NCI-H226 (cell line): ENCODE data around the gene ERVH48-1.
"Not testable (repeated sequence)": the region's sequence is repeated elsewhere in the genome, so short reads cannot be mapped to it uniquely, and the experiment has no call there.

Source experiments
- DNase-seq: peaks from one replicate; pipeline ENCODE4 v3.0.0-alpha.2; 2015

Gene ERVH48-1

GRCh38 chr21:42925114-42925926, at the start of gene ERVH48-1:
Gene ERVH48-1 (minus strand): TSS chr21:42925630. CDS start chr21:42919006, 6,624 bp downstream.
- DNase-seq = no peak

- DNase-seq = peak; percentile 96
Observed at GRCh38 chr21:42973991-42974831, 48.8 kb upstream of the ERVH48-1 start, which contains the start of gene PKNOX1. Gene PKNOX1 (plus strand): TSS chr21:42974562. CDS start chr21:43004382, 29,820 bp downstream.

DNA sequence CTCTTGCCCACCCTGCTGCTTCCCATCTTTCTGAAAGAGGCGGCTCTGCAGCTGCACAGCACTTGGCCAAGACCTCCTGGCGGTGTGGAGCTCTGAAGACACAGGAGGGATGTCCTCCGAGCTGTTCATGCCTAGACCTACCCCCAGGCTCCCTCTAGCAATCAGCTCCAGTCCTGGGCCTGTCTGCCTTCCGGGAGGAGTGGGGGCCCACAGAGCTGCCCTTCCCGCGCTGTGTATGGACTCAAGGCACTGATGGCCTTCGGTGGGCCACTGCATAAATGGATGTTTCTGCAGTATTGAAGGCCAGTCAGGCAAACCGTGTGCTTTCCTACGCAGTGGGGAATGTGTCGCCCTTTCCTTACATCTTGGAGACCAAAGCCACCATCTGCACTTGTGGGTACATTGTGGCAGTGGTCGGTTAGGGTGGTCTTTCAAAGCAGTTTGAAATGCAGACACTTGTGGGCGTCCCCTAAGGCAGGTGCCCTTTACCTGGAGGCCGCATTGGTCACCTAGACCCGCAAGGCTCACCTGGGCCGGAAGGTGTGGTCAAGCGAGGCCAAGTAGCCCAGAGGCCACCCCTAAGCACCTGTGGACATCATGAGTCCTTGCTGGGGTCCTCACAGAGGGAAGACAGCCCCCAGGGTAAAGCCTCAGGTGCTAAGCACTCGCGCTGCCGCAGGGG, 48.0 kb upstream of the ERVH48-1 start:
- DNase-seq = no peak

- no peak for DNase-seq
Observed at GRCh38 chr21:42971897-42972275, 46.5 kb upstream of the ERVH48-1 start.

GRCh38 chr21:42970946-42971653, 45.7 kb upstream of the ERVH48-1 start:
- DNase-seq = no peak

DNA sequence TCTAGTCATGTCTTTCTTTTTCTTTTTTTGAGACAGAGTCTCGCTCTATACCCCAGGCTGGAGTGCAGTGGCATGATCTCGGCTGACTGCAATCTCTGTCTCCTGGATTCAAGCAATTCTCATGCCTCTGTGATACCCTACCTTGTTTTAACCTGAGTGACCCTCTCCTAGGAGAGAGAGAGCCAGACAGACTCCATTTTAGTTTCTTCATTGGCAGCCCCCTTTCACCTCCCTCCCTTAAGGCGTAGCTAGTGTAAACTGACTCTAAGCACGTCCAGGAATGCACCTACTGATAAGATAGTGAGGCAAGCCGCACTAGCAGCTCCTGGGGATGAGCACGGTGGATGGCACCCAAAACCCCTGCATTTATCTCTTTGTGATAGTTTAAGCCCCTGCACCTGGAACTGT, 43.8 kb upstream of the ERVH48-1 start:
- peak; percentile 59 for DNase-seq

- DNase-seq = not testable (repeated sequence)
Observed at GRCh38 chr21:42967616-42968015, 42.2 kb upstream of the ERVH48-1 start.

DNA sequence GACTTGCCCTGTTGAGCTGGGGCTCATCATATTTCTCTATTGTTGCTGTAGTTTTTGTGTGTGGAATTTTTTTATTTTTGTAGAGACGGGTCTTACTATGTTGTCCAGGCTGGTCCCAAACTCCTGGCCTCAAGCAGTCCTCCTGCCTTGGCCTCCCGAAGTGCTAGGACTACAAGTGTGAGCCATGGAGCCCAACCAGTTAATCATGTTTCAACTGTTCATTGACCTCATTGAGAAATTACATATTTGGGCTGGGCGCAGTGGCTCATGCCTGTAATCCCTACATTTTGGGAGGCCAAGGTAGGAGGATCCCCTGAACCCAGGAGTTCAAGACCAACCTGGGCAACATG, 39.8 kb upstream of the ERVH48-1 start:
- DNase-seq = no peak

GRCh38 chr21:42964546-42965210, 39.2 kb upstream of the ERVH48-1 start:
- DNase-seq = no peak

GRCh38 chr21:42964086-42964485, 38.7 kb upstream of the ERVH48-1 start:
- DNase-seq = no peak

DNA sequence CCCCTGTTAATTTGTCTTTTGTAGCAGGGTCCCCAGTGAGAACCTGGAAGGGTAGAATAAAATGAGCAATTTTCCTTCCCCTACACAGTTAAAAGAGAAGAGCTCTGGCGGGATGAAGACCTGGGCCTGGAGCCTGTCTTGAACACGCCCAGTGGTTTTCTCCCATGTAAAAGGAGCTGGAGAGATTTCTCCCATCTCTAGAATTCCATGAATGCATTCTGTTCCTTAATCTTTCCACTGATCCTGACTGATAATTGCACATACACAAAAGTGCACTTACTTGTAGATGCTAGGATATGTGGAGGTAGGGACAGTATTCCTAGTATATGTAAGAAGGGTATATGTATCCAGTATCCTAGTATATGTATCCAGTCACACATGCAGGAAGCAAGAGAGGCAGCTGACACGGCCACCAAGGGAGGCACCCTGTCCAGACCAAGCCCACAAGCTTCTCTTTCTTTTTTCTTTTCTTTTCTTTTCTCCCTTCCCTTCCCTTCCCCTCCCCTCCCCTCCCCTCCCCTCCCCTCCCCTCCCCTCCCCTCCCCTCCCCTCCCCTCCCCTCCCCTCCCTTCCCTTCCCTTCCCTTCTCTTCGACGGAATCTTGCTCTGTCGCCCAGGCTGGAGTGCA, 37.1 kb upstream of the ERVH48-1 start:
- DNase-seq = no peak

GRCh38 chr21:42959728-42960127, 34.3 kb upstream of the ERVH48-1 start:
- DNase-seq = no peak

DNA sequence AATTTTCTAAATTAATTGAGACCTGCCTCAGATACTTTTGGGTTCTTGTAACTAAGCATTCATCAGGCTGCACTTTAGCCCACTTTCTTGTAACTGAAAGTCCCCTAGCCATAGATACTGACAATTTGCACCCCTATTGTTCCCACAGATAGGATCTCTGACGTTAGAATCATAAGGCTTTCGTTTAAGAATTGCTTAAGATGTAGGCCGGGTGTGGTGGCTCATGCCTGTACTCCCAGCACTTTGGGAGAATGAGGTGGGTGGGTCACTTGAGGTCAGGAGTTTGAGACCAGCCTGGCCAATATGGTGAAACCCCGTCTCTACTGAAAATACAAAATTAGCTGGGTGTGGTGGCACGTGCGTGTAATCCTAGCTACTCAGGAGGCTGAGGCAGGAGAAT, 32.7 kb upstream of the ERVH48-1 start:
- DNase-seq = not testable (repeated sequence)

- DNase-seq = no peak
Observed at GRCh38 chr21:42956824-42957630, 31.6 kb upstream of the ERVH48-1 start.

GRCh38 chr21:42951193-42951592, 25.8 kb upstream of the ERVH48-1 start:
- DNase-seq = not testable (repeated sequence)

- not testable (repeated sequence) for DNase-seq
Observed at GRCh38 chr21:42949094-42949755, 23.8 kb upstream of the ERVH48-1 start.

- DNase-seq = no peak
Observed at GRCh38 chr21:42942244-42942643, 16.8 kb upstream of the ERVH48-1 start.

- DNase-seq = no peak
Observed at GRCh38 chr21:42941696-42942085, 16.3 kb upstream of the ERVH48-1 start.

- peak; percentile 92 for DNase-seq
Observed at GRCh38 chr21:42939582-42940413, 14.4 kb upstream of the ERVH48-1 start.
